HG03175 (cell line): ENCODE data around the gene SH3RF3.

Experiments used
- ATAC-seq: cut with Tn5 transposase; IDR thresholded peaks from one replicate; pipeline ENCODE4 v1.9.1; 2021; ENCODE audit warnings: mild to moderate bottlenecking, moderate library complexity; ENCODE audit not compliant: unreplicated experiment

The SH3RF3 gene

DNA sequence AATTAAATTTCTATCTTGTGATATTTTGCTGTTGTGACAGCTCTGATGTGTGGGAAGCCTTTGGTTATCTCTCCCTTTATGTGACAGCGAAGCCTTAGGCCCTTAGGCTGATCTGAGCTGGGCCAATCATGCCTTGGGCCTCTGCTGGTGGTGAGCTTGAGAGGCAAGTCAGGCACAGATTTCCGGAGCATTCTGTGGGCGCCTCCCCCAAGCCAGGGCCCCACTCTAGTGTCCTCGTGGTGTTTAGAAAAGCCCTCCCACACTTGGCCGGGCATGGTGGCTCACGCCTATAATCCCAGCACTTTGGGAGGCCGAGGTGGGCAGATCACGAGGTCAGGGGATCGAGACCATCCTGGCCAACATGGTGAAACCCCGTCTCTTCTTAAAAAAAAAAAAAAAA lies 239.8 kb downstream of the SH3RF3 start:
- no peak for ATAC-seq

GRCh38 chr2:109369671-109370191 lies 240.7 kb downstream of the SH3RF3 start:
- no peak for ATAC-seq

GRCh38 chr2:109370399-109371035 lies 241.5 kb downstream of the SH3RF3 start:
- no peak for ATAC-seq

- no peak for ATAC-seq
These were observed 242.6 kb downstream of the SH3RF3 start for GRCh38 chr2:109371481-109372170.

- no peak for ATAC-seq
These were observed 243.2 kb downstream of the SH3RF3 start for GRCh38 chr2:109372171-109372568.

DNA sequence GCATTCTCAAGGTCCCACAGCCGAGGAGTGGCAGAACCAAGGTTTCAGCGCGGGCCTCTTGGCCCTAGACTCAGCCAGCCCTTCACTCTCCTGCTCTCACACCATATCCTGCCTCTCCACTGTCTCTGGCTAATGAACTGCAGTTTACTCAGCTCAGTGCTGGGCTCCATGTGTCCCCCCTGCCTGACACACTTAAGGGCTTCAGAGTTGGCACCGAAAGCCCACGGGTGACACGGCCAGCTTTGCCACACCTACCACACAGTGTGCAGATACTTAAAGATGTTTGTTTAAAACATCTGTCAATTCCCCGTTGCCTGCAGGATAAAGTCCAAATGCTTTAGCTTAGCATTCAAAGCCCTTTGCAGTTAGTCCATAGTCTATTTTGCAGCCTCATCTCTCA lies 243.6 kb downstream of the SH3RF3 start:
- ATAC-seq = no peak

DNA sequence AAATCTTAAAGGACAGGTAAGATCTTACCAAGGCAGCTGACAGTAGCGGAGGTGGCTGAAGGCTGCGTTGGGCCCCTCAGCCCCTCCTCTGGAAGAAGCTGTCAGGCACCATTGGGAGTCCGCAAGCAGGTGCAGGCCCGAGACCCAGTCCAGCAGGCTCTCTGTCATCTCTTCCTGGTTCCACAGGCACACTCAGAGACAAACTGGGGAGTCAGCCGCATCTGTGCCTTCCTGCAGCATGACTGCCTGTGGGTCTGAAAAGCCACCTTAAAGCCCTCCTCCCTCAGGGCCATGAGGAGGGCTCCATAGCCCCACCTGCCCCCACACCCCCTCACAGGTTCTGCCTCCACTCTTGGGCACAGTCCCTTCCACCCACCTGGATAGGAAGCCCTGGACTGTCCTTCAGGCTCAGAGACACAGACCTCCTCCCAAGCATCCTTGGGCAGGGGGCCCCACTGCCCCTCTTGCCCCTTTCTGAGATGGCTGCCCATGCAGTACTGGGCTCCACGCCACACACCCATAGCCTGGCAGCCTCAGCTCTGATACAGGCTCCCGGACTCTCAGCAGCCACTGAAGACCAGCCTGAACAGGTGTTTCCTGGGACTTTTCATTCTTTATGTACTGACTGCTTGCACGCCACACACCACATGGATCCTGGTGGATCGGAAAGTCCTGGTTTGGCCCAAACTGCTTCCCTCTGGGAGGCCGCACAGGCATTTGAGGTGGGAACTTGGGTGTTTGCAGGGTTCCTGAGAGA lies 245.0 kb downstream of the SH3RF3 start:
- no peak for ATAC-seq

DNA sequence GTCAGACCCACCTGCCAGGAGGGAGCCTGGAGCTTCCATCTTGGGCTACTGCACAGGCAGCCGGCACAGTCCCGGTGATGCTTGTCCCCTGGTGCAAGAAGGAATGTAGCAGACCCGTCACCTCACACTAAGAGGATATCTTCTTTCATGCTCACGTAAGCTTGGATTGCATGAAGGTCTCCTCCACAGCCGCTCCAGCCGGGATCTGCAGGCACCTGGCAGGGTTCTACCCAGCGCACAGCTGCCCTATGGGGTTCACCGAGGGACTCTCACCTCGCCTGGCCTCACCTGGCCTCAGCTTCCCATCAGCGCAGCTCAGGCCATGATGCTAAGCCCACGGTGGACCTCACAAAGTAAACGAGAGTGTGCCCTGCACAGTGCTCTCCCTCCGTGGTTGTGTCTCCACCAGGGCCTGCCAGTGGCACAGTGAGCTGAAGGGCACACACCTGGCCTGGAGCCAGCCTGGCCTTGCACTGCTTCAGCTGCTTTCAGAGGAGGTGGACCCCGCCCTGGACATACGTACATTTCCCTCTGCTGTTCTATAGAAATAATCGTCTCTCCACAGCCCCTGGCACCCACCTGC lies 245.6 kb downstream of the SH3RF3 start:
- no peak for ATAC-seq

DNA sequence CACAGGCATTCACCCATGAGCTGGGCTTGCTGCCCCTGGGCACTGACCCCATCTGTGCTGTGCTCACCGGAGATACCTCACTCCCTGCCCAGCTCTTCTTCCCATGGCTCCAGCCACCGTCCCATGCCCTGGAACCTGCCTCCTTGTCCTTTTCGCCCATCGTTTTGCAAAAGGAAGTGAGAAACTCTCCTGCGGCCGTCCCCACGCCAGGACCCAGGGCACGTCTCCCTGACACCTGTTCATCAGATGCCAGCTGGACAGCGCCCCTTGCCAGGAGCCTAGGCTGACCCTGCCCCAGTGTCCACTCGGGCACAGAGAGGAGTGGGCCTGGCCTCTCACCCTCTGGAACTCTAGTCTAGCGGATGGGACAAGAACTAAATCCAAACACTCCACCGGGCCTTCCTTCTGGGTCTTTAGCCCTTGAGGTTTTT lies 246.1 kb downstream of the SH3RF3 start:
- ATAC-seq = no peak

- no peak for ATAC-seq
These were observed 246.7 kb downstream of the SH3RF3 start for GRCh38 chr2:109375656-109376055.

DNA sequence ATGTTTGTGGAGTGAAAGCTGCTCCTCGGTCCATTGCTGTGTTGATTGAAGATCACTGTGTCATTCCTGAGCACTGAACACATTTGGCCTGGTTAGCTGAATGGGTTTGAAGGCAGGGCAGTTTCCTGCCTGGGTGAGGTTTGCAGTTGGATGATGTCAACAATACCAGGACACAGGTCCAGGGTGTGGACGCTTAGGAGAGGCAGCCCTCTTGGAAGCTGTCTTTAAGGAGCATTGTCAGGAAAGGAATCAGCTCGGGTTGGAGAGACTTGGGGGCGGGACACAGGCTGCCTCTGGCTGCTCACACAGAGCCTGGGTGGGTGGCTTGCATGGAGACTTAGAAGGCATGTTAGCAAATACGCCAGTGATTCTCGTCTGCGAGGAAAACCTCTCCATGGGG lies 247.1 kb downstream of the SH3RF3 start:
- ATAC-seq = no peak

DNA sequence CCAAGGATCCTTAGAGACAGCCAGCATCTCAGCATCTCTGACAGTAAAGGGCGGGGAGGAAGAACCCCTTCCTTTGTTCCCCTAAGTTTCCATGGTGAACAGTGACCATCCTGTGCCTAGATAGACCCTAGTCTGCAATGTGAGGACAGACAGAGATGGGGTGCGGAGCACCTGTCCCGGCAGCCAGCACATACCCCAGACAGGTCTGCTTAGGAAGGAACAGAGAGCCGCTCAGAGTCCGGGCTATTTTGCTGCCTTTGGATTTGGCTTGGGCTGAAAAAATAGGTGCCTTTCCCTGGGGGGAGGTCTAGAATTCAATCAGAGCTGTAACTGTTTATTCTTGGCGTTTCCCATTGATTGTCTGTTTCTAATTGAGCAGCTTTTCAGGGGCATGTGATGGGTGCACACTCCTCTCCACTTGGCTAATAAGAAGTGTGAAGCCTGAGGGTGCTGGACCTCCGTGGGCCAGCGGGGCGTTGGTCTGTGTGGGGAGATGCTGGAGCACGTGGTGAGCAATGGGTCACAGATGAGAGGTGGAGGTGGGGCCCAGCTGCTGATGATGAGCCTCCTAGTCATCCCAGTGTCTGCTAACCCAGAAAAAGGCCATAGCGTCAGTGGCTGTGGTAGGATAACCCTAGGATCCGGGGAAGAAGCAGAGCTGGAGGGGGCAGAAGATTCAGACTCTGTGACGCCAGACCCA lies 247.9 kb downstream of the SH3RF3 start:
- ATAC-seq = no peak

DNA sequence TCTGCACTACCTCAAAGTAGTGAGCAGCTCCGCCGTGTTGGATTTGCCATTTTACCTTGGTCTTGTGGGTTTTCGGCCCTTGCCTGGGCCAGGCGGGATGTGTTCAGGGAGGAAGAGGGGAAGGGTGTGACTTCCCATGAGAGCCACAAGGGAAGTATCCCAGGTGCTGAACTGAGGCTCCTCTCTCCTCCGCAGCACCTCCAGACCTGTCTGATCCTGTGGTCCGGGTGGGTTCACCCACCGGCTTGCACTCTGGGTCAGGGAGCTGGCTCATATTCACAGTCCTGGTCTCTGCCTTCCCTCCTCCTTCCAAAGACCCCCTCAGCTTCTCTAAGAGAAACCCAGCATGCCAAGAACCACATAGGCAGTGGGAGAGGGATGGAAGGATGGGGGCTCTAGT lies 249.0 kb downstream of the SH3RF3 start:
- no peak for ATAC-seq

DNA sequence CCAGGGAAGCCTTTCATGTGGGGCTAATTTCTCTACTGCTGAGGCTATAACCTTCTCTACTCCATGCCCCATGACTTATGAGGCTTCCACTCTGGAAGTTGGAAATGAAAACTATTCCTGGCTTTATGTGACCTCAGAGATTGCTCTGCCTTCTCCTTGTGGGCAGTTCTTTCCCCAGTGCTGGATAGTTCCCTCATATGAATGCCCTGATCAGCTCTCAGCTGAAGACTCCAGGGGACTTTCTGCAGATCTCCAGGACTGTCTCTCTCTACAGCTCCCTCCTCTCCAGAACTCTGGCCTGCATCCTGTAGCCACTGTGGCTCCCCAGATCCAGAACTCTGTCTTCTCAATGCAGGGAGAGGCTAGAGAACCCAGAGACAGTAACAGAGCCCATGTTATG lies 249.7 kb downstream of the SH3RF3 start:
- no peak for ATAC-seq

- ATAC-seq = no peak
These were observed 250.5 kb downstream of the SH3RF3 start for GRCh38 chr2:109379507-109379906.

GRCh38 chr2:109380502-109381326 lies 251.7 kb downstream of the SH3RF3 start:
- no peak for ATAC-seq

DNA sequence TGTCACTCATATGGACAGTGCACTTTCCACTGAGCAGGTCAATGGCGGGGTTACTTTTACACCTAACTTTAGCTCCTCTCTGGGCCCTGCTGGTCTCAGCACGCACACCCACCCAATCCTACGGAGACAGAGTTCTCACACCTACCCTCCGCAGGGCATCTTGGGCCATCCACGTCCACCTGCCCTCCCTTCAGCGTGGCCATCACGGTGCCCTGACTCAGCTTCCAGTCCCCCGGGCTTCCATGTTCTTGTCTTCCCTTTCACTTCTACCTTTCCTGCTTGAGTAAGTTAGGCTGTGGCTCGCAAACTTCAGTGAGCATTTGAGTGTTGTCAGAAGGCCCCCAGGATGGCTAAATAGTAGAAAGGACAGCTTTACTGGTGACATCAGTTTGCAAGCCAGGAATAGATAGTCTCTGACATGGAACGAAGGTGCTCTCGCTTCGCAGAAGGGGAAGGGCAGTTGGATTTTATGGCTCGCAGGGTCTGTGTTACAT lies 252.4 kb downstream of the SH3RF3 start:
- ATAC-seq = no peak

DNA sequence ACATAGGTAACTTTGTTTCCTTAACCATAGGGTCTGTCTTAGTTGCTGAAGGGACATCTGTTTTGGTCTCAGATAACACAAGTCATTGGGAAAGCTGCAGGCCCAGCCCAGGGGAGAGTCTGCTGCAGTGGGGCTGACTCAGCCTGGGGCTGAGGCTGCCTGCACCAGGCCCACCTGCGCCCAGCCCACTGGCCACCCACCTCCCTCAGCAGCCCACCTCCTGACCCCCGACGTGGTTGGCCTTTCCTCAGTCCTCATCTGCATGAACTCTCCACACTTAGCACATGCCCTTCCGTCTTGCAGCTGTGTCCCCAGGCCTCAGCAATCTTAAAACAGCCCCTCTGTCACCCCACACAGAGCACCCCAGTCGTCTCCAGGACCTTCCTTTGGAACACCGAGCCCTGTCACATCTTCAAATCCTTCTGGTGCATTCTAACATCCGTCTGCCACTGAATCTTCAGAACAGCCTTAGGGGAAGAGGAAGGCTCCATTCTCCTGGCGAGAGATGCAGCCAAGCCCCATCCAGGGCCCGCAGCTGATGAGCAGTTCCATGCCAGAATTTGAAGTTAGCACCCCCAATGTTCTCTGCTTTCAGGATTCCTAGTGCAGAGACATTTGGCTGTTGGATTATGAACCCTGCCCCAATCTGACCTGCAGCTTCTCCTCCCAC lies 253.4 kb downstream of the SH3RF3 start:
- ATAC-seq = no peak

DNA sequence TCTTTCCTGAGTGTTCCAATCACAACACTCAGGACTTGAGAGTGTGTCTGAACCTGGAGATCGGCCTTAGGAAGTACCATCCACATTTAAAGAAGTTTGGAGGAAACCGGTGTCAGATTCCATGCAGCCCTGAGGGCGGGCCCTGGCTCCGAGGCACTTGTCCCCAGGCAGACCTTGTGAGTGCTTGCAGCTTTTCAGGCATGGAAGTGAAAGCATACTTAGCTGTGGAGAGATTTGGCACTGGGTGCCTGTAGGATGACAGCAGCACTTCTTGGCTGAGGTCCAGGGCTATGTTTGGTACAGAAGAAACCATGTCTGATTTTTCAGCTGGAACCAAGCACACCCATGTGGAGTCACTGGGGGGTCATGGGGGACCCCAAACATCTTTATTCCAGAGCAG lies 253.9 kb downstream of the SH3RF3 start:
- ATAC-seq = no peak
